ENCODE results near the gene LUC7L.
"Not testable (repeated sequence)": the region's sequence is repeated elsewhere in the genome, so short reads cannot be mapped to it uniquely, and the experiment has no call there.

Gene LUC7L

DNA sequence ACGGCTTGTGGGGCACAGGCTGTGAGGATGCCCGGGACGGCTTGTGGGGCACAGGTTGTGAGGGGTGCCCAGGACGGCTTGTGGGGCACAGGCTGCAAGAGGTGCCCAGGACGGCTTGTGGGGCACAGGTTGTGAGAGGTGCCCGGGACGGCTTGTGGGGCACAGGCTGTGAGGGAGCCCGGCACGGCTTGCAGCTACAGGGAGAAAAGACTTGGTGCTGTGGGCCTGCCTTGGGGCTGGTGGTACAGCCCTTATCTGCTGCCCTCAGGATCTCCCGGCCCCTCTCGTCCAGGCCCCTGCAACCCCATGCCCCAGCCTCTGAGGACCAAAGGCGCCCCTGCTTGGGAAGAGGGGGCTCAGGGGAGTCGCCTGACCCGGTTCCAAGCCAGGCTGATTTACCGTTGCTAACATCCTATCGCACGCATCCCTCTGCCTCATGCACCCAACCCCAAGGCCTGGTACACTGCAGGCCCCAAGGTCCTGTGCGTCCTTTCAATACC lies 68.5 kb downstream of the LUC7L start:
- H3K9me3 ChIP-seq, result no peaks in the 10 kb centered on the region
- H3K27me3 ChIP-seq, result peaks cover 83% of the 10 kb centered on the region
- no peak overlapping the region for H3K27ac ChIP-seq
- H3K4me3 ChIP-seq (ENCODE audit: low read depth in 1 of 2, low read length in 1 of 2), result no peak overlapping the region
- TF ChIP-seq, protein P1, sequence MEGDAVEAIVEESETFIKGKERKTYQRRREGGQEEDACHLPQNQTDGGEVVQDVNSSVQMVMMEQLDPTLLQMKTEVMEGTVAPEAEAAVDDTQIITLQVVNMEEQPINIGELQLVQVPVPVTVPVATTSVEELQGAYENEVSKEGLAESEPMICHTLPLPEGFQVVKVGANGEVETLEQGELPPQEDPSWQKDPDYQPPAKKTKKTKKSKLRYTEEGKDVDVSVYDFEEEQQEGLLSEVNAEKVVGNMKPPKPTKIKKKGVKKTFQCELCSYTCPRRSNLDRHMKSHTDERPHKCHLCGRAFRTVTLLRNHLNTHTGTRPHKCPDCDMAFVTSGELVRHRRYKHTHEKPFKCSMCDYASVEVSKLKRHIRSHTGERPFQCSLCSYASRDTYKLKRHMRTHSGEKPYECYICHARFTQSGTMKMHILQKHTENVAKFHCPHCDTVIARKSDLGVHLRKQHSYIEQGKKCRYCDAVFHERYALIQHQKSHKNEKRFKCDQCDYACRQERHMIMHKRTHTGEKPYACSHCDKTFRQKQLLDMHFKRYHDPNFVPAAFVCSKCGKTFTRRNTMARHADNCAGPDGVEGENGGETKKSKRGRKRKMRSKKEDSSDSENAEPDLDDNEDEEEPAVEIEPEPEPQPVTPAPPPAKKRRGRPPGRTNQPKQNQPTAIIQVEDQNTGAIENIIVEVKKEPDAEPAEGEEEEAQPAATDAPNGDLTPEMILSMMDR (IDR thresholded peaks at IDR 0.05), result no peak
- peaks cover 5 to 6% of the 10 kb centered on the region in 2 experiments for H3K4me1 ChIP-seq (ENCODE audit: control insufficient read depth in 1 of 2, insufficient read depth in 1 of 2, low read depth in 1 of 2, low read length in 1 of 2)
- H3K36me3 ChIP-seq, result no peaks in the 10 kb centered on the region

DNA sequence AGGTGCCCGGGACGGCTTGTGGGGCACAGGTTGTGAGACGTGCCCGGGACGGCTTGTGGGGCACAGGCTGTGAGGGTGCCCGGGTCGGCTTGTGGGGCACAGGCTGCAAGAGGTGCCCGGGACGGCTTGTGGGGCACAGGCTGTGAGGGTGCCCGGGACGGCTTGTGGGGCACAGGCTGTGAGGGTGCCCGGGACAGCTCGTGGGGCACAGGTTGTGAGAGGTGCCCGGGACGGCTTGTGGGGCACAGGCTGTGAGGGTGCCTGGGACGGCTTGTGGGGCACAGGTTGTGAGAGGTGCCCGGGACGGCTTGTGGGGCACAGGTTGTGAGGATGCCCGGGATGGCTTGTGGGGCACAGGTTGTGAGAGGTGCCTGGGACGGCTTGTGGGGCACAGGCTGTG lies 69.0 kb downstream of the LUC7L start:
- not testable (repeated sequence) for H3K4me3 ChIP-seq (ENCODE audit: low read depth in 1 of 2, low read length in 1 of 2); H3K36me3 ChIP-seq; H3K27ac ChIP-seq; H3K9me3 ChIP-seq; H3K4me1 ChIP-seq (ENCODE audit: control insufficient read depth in 1 of 2, insufficient read depth in 1 of 2, low read depth in 1 of 2, low read length in 1 of 2)
- H3K27me3 ChIP-seq, result peaks cover 83% of the 10 kb centered on the region

DNA sequence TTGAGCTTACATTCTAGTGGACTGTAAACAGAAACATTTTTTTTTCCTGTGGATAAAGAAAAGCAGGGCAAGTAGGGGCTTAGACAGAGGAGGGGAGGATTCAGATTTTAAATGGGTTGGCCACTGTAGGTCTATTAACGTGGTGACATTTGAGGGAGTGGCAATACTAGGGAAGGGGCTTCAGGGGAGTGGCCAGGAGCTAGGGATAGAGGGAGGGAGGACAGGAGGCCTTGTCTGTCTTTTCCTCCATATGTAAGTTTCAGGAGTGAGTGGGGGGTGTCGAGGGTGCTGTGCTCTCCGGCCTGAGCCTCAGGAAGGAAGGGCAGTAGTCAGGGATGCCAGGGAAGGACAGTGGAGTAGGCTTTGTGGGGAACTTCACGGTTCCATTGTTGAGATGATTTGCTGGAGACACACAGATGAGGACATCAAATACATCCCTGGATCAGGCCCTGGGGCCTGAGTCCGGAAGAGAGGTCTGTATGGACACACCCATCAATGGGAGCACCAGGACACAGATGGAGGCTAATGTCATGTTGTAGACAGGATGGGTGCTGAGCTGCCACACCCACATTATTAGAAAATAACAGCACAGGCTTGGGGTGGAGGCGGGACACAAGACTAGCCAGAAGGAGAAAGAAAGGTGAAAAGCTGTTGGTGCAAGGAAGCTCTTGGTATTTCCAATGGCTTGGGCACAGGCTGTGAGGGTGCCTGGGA lies 70.0 kb downstream of the LUC7L start:
- TF ChIP-seq, protein P1 (IDR thresholded peaks at IDR 0.05), result no peak
- Histone ChIP-seq H3K36me3 (no peaks in the 10 kb centered on the region), H3K4me3 (ENCODE audit: low read depth in 1 of 2, low read length in 1 of 2) (no peak overlapping the region), H3K27me3 (peaks cover 88% of the 10 kb centered on the region), H3K9me3 (no peaks in the 10 kb centered on the region), H3K27ac (no peak overlapping the region), H3K4me1 (ENCODE audit: control insufficient read depth in 1 of 2, insufficient read depth in 1 of 2, low read depth in 1 of 2, low read length in 1 of 2) (peaks cover 6% of the 10 kb centered on the region in 2 experiments)

DNA sequence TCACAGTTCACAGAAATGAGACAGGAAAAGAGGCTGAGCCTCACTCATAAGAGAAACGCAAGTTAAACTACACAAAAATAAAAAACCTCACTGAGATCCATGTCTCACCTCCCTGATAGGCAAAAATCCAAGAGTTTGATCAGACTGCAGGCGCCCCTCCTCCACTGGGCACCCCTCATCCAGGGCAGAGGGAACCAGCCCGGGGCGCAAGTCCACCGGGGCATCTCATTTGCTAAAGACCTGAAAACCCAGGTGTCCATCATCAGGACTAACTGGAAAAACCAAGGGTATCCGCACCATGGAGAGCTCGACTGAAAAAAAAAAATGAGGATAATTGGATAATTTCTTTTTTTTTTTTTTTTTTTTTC lies 74.2 kb downstream of the LUC7L start:
- H3K4me3 ChIP-seq (ENCODE audit: low read depth in 1 of 2, low read length in 1 of 2), result peak overlapping the region in 1 of 2 experiments; percentile 34
- H3K27me3 ChIP-seq, result peaks cover 84% of the 10 kb centered on the region
- no peak overlapping the region for H3K27ac ChIP-seq
- no peaks in the 10 kb centered on the region for H3K36me3 ChIP-seq
- peaks cover 7 to 8% of the 10 kb centered on the region in 2 experiments for H3K4me1 ChIP-seq (ENCODE audit: control insufficient read depth in 1 of 2, insufficient read depth in 1 of 2, low read depth in 1 of 2, low read length in 1 of 2)
- TF ChIP-seq, protein P1 (IDR thresholded peaks at IDR 0.05), result no peak
- H3K9me3 ChIP-seq, result no peaks in the 10 kb centered on the region

DNA sequence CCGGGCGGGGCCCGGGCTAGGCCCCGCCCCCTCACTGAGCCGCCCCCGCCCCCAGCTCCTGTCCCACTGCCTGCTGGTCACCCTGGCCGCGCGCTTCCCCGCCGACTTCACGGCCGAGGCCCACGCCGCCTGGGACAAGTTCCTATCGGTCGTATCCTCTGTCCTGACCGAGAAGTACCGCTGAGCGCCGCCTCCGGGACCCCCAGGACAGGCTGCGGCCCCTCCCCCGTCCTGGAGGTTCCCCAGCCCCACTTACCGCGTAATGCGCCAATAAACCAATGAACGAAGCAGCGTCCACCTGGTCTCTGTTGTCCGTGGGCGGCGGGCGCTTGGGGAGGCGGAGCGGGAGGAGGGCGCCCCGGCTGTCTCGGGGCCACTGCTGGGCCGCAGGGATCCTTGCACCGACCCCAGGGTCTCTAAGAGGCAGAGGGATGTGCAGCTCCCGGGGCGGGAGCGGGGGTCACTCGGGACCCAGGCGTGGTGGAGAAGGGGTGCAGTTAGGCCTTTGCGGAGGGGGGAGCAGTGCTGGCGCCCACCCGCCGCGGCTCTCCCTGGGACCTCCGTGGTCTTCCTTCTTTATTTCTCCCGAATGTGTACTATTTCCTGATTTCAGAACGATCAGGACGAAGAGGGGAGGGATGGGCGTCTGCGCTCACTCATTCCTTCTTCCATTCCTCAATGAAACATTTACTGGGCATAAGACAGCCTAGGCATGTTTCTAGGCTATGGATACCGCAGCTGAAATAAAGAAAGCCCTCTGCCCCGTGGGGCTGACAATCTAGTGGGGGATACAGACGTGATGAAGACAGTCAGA lies 74.8 kb downstream of the LUC7L start:
- no peak overlapping the region for H3K27ac ChIP-seq

DNA sequence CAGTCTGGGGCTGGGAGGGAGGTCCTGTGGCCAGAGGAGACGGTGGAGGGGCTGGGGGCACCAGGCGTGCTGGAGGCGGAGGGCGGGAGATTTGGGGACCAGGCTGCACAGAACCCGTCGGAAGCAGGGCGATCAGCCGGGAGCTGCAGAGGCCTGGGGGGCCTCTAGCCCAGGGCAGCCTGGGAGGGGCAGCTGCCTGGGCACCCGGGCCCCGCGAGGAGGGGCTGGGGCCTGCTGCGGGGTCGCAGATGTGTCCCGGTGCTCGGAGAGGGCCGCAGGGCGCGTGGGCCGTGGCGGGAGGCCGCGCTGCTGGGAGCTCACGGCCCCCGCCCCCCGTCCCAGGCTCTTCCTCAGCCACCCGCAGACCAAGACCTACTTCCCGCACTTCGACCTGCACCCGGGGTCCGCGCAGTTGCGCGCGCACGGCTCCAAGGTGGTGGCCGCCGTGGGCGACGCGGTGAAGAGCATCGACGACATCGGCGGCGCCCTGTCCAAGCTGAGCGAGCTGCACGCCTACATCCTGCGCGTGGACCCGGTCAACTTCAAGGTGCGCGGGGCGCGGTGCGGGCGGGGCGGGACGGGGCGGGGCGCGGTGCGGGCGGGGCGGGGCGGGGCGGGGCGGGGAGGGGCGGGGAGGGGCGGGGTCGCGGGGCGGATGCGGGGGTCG lies 75.6 kb downstream of the LUC7L start:
- H3K9me3 ChIP-seq; H3K27ac ChIP-seq; H3K36me3 ChIP-seq; H3K4me1 ChIP-seq (ENCODE audit: control insufficient read depth in 1 of 2, insufficient read depth in 1 of 2, low read depth in 1 of 2, low read length in 1 of 2); H3K4me3 ChIP-seq (ENCODE audit: low read depth in 1 of 2, low read length in 1 of 2): not testable (repeated sequence)
- peaks cover 88% of the 10 kb centered on the region for H3K27me3 ChIP-seq

More for the DNA sequence above, 74.8 kb downstream of the LUC7L start:
- Histone ChIP-seq H3K9me3 (no peaks in the 10 kb centered on the region), H3K36me3 (no peaks in the 10 kb centered on the region), H3K4me1 (ENCODE audit: control insufficient read depth in 1 of 2, insufficient read depth in 1 of 2, low read depth in 1 of 2, low read length in 1 of 2) (peaks cover 7 to 8% of the 10 kb centered on the region in 2 experiments), H3K27me3 (peaks cover 86% of the 10 kb centered on the region), H3K4me3 (ENCODE audit: low read depth in 1 of 2, low read length in 1 of 2) (peak overlapping the region in 1 of 2 experiments; percentile 34)
- TF ChIP-seq, protein P1 (IDR thresholded peaks at IDR 0.05), result no peak

DNA sequence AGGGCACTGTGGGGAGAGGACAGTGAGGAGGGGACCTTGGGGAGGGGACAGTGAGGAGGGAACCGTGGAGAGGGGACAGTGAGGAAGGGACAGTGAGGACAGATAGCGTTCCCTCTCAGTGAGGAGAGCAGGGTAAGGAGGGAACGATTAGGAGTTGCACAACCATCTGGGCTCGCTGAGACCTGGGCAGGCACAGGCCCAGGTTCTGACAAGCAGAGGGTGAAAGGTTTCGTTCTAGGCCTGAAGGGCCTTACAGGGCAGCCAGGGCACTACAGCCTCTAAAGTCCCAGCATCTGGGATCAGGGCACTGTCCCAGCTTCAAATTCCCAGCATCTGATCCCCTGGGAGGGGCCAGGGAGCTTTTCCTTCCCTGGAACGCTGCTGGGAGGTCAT lies 76.1 kb downstream of the LUC7L start:
- not testable (repeated sequence) for H3K4me3 ChIP-seq (ENCODE audit: low read depth in 1 of 2, low read length in 1 of 2); H3K27ac ChIP-seq; H3K9me3 ChIP-seq; H3K4me1 ChIP-seq (ENCODE audit: control insufficient read depth in 1 of 2, insufficient read depth in 1 of 2, low read depth in 1 of 2, low read length in 1 of 2); H3K36me3 ChIP-seq
- H3K27me3 ChIP-seq, result peaks cover 89% of the 10 kb centered on the region

All from neutrophil (primary cell).